H9 (cell line): ENCODE results near the gene C10orf105. TPM values are rescaled to one million over a fixed set of nuclear protein-coding genes. Genes with fewer than 3 reads are reported as not detected.

ENCODE experiments used
- DNase-seq: peaks from one replicate; pipeline ENCODE4 v3.0.0-alpha.2; 2017
- H2AFZ ChIP-seq: one replicate; pipeline ENCODE4 v1.6.1; 2013; ENCODE audit warnings: mild to moderate bottlenecking, low read length, control low read depth, moderate library complexity
- H2AK5ac ChIP-seq: 2 replicates; pipeline ENCODE4 v1.6.1; 2013; ENCODE audit warnings: low read length, control low read depth, mixed read lengths; ENCODE audit not compliant: insufficient read length
- H2BK120ac ChIP-seq: one replicate; pipeline ENCODE4 v1.6.1; 2013; ENCODE audit warnings: low read depth, mild to moderate bottlenecking, low read length, control low read depth, inconsistent platforms; ENCODE audit not compliant: poor library complexity, severe bottlenecking
- H2BK12ac ChIP-seq: 2 replicates; pipeline ENCODE4 v1.6.1; 2013; ENCODE audit warnings: low read length, control low read depth, mixed read lengths, low read depth; ENCODE audit not compliant: insufficient read length
- H2BK15ac ChIP-seq: 2 replicates; pipeline ENCODE4 v1.6.1; 2013; ENCODE audit warnings: low read depth, low read length, control low read depth
- H2BK20ac ChIP-seq: one replicate; pipeline ENCODE4 v1.6.1; 2013; ENCODE audit warnings: low read depth, mild to moderate bottlenecking, low read length, control low read depth, inconsistent platforms; ENCODE audit not compliant: poor library complexity, severe bottlenecking
- H2BK5ac ChIP-seq: 2 replicates; pipeline ENCODE4 v1.6.1; 2013; ENCODE audit warnings: low read length, control low read depth, mixed read lengths; ENCODE audit not compliant: insufficient read length
- H3K14ac ChIP-seq: 2 replicates; pipeline ENCODE4 v1.6.1; 2013; ENCODE audit warnings: low read length, control low read depth; ENCODE audit not compliant: insufficient read depth
- H3K18ac ChIP-seq: 2 replicates; pipeline ENCODE4 v1.6.1; 2013; ENCODE audit warnings: low read depth, mild to moderate bottlenecking, mixed read lengths, low read length, control low read depth; ENCODE audit not compliant: insufficient read length
- H3K23ac ChIP-seq: 2 replicates; pipeline ENCODE4 v1.6.1; 2013; ENCODE audit warnings: low read length, control low read depth, mixed read lengths, low read depth; ENCODE audit not compliant: insufficient read length
- H3K23me2 ChIP-seq: 2 replicates; pipeline ENCODE4 v1.6.1; 2013; ENCODE audit warnings: low read depth, mild to moderate bottlenecking, mixed read lengths, low read length, control low read depth; ENCODE audit not compliant: insufficient read length, poor library complexity, severe bottlenecking
- H3K27ac ChIP-seq: 2 replicates; pipeline ENCODE4 v1.5.1; 2013; ENCODE audit warnings: low read length, control low read depth, mixed read lengths, low read depth; ENCODE audit not compliant: insufficient read length
- H3K27me3 ChIP-seq: 2 replicates; pipeline ENCODE4 v1.6.1; 2013; ENCODE audit warnings: low read length, control low read depth, inconsistent platforms; ENCODE audit not compliant: insufficient read depth
- H3K4ac ChIP-seq: 2 replicates; pipeline ENCODE4 v1.6.1; 2013; ENCODE audit warnings: low read depth, mild to moderate bottlenecking, control low read depth, inconsistent platforms, low read length, moderate library complexity
- H3K4me1 ChIP-seq: 2 replicates; pipeline ENCODE4 v1.6.1; 2013; ENCODE audit warnings: low read length, control low read depth, inconsistent platforms; ENCODE audit not compliant: insufficient read depth
- H3K4me2 ChIP-seq: 2 replicates; pipeline ENCODE4 v1.6.1; 2013; ENCODE audit warnings: low read length, control low read depth, mixed read lengths; ENCODE audit not compliant: insufficient read length, insufficient read depth
- H3K56ac ChIP-seq: 2 replicates; pipeline ENCODE4 v1.6.1; 2013; ENCODE audit warnings: low read depth, mild to moderate bottlenecking, mixed read lengths, low read length, control low read depth; ENCODE audit not compliant: insufficient read length
- H3K79me1 ChIP-seq: 2 replicates; pipeline ENCODE4 v1.6.1; 2013; ENCODE audit warnings: low read depth, mild to moderate bottlenecking, moderate library complexity, low read length, control low read depth, inconsistent platforms; ENCODE audit not compliant: insufficient read depth, poor library complexity, severe bottlenecking
- H3K79me2 ChIP-seq: 2 replicates; pipeline ENCODE4 v1.6.1; 2013; ENCODE audit warnings: low read length, control low read depth, inconsistent platforms; ENCODE audit not compliant: insufficient read depth
- H3K9ac ChIP-seq: 2 replicates; pipeline ENCODE4 v1.6.1; 2013; ENCODE audit warnings: low read length, control low read depth, mixed read lengths; ENCODE audit not compliant: insufficient read length; ENCODE audit errors: extremely low read depth
- H3K9me3 ChIP-seq: one replicate; pipeline ENCODE4 v1.6.1; 2013; ENCODE audit warnings: low read depth, low read length, inconsistent platforms; ENCODE audit not compliant: control insufficient read depth
- H3T11ph ChIP-seq: one replicate; pipeline ENCODE4 v1.6.1; 2013; ENCODE audit warnings: mild to moderate bottlenecking, low read length, control low read depth, inconsistent platforms
- H4K20me1 ChIP-seq: one replicate; pipeline ENCODE4 v1.6.1; 2013; ENCODE audit not compliant: control insufficient read depth, insufficient read length, insufficient read depth
- H4K5ac ChIP-seq: 2 replicates; pipeline ENCODE4 v1.6.1; 2013; ENCODE audit warnings: low read depth, mild to moderate bottlenecking, mixed read lengths, low read length, control low read depth; ENCODE audit not compliant: insufficient read length
- H4K8ac ChIP-seq: replicated peaks from 2 replicates; pipeline ENCODE4 v1.6.1; 2013; ENCODE audit warnings: low read length, control low read depth, mixed read lengths, low read depth; ENCODE audit not compliant: insufficient read length
- H4K91ac ChIP-seq: 2 replicates; pipeline ENCODE4 v1.6.1; 2013; ENCODE audit warnings: low read depth, mild to moderate bottlenecking, moderate library complexity, mixed read lengths, low read length, control low read depth; ENCODE audit not compliant: insufficient read length
- H3K27ac Mint-ChIP-seq, 3 experiments: 2 replicates in 2 of 3; 3 replicates in 1 of 3; pipeline ENCODE4 v1.8.0; 2020 to 2021; ENCODE audit warnings: mixed read lengths in 3 of 3, mild to moderate bottlenecking in 1 of 3, moderate library complexity in 1 of 3
- H3K27me3 Mint-ChIP-seq: 2 replicates; pipeline ENCODE4 v1.8.0; 2021; ENCODE audit warnings: low read depth, mild to moderate bottlenecking, moderate library complexity, mixed read lengths
- H3K36me3 Mint-ChIP-seq, 3 experiments: 2 replicates in 2 of 3; 3 replicates in 1 of 3; pipeline ENCODE4 v1.8.0; 2020 to 2021; ENCODE audit warnings: low read depth in 3 of 3, mixed read lengths in 3 of 3; ENCODE audit not compliant: insufficient read depth in 1 of 3
- H3K4me1 Mint-ChIP-seq, 2 experiments: 2 replicates each; pipeline ENCODE4 v1.8.0; 2020; ENCODE audit warnings: mixed read lengths in 2 of 2
- H3K4me3 Mint-ChIP-seq, 2 experiments: 2 replicates in 1 of 2; 3 replicates in 1 of 2; pipeline ENCODE4 v1.8.0; 2020 to 2021; ENCODE audit warnings: mild to moderate bottlenecking in 2 of 2, mixed read lengths in 2 of 2, moderate library complexity in 1 of 2
- H3K9me3 Mint-ChIP-seq, 2 experiments: 2 replicates in 1 of 2; 3 replicates in 1 of 2; pipeline ENCODE4 v1.8.0; 2020; ENCODE audit warnings: mild to moderate bottlenecking in 2 of 2, mixed read lengths in 2 of 2, moderate library complexity in 1 of 2
- CTCF ChIP-seq: fragments of 200-600 bp; sonication (generic); conservative IDR thresholded peaks from 3 replicates; pipeline ENCODE4 v1.8.0; 2021; ENCODE audit warnings: antibody characterized with exemption, mild to moderate bottlenecking
- WGBS: extraction: QIAGEN DNeasy Blood & Tissue Kit; methylation state at CpG from one replicate; pipeline ENCODE4 v1.1.7; 2013; ENCODE audit warnings: missing lambda C conversion rate, low lambda C conversion rate, mixed read lengths; ENCODE audit not compliant: insufficient read length; ENCODE audit errors: extremely low coverage; 5-methylcytosine and 5-hydroxymethylcytosine counted together
- total RNA-seq: library from RNA; stranded (reverse); gene quantifications from 2 replicates; pipeline ENCODE4 v1.2.1, GENCODE V29; 2021

C10orf105 gene
- total RNA-seq, 1 experiment from 2014 or later, result 0.26 TPM

- no peaks in the 10 kb centered on the region for H3K36me3 Mint-ChIP-seq
- WGBS, result no CpG with 5 or more reads among the region's 11 CpGs
- Histone ChIP-seq H2BK20ac (no peak overlapping the region), H3K9ac (no peak overlapping the region), H2AK5ac (no peak overlapping the region), H3K9me3 (no peaks in the 10 kb centered on the region), H4K91ac (no peak overlapping the region), H2BK5ac (no peak overlapping the region), H3K4me1 (no peaks in the 10 kb centered on the region), H4K8ac (no peak overlapping the region), H3T11ph (no peak overlapping the region), H3K23me2 (no peaks in the 10 kb centered on the region), H3K18ac (no peak overlapping the region), H3K4ac (no peak overlapping the region), H3K79me1 (no peaks in the 10 kb centered on the region), H3K27ac (no peak overlapping the region), H3K23ac (no peak overlapping the region), H2BK120ac (no peak overlapping the region), H3K56ac (no peak overlapping the region), H2BK12ac (no peak overlapping the region), H3K79me2 (no peaks in the 10 kb centered on the region), H4K20me1 (no peaks in the 10 kb centered on the region), H3K14ac (peak overlapping the region; percentile 46; the same call in 1 of the 2 replicates), H3K27me3 (no peaks in the 10 kb centered on the region), H2AFZ (no peak overlapping the region), H3K4me2 (no peak overlapping the region), H4K5ac (no peak overlapping the region), H2BK15ac (no peak overlapping the region)
- H3K9me3 Mint-ChIP-seq, result no peaks in the 10 kb centered on the region
- no peak overlapping the region for H3K4me3 Mint-ChIP-seq
- H3K4me1 Mint-ChIP-seq, result peaks cover 8 to 11% of the 10 kb centered on the region in 2 experiments
- no peak for TF ChIP-seq CTCF
- no peak overlapping the region for H3K27ac Mint-ChIP-seq
- no peak for DNase-seq
- peaks cover 2% of the 10 kb centered on the region; the same call in 1 of the 2 replicates for H3K27me3 Mint-ChIP-seq
These were observed 18.7 kb downstream of the C10orf105 start for GRCh38 chr10:71700731-71701368.
